Panc1 (cell line): ENCODE data around the gene CCDC32. TPM values are rescaled to one million over a fixed set of nuclear protein-coding genes. Genes with fewer than 3 reads are reported as not detected.

ENCODE experiments used
- ATAC-seq: fragments of 200-7000 bp; cut with Tn5 transposase; 2 replicates; pipeline ENCODE4 v1.9.1; 2020; ENCODE audit warnings: mild to moderate bottlenecking, moderate library complexity
- BruUV-seq: library from RNA; stranded (reverse); fragments of 400-500 nt; replicated peaks from 2 replicates; lab custom pipeline; 2021; lab: Mats Ljungman, UMichigan
- CTCF ChIA-PET: fragments of 300-600 bp; sonication (Branson Sonifier 250); formaldehyde crosslinking; loops from one replicate; lab custom pipeline; 2022; ENCODE audit warnings: antibody characterized with exemption; lab: Charles Lee
- POLR2A ChIA-PET: fragments of 300-600 bp; sonication (Branson Sonifier 250); formaldehyde crosslinking; loops from one replicate; lab custom pipeline; 2022; ENCODE audit warnings: antibody characterized with exemption; lab: Charles Lee
- DNase-seq: peaks from one replicate; pipeline ENCODE4 v3.0.0-alpha.2; 2010; ENCODE audit warnings: low read depth, low spot score
- H3K27ac ChIP-seq: 2 replicates; pipeline ENCODE4 v1.5.1; 2011; ENCODE audit warnings: mild to moderate bottlenecking, low read length, inconsistent platforms
- H3K27me3 ChIP-seq: fragments of 200-500 bp; sonication (Bioruptor generic); 2 replicates; pipeline ENCODE4 v1.6.0; 2014; ENCODE audit warnings: low read length, inconsistent platforms; ENCODE audit not compliant: control insufficient read depth, insufficient read depth
- H3K36me3 ChIP-seq: fragments of 200-500 bp; sonication (Bioruptor generic); 2 replicates; pipeline ENCODE4 v1.5.1; 2014; ENCODE audit warnings: inconsistent platforms, mild to moderate bottlenecking, low read length, moderate library complexity; ENCODE audit not compliant: control insufficient read depth, insufficient read depth
- H3K4me1 ChIP-seq: 2 replicates; pipeline ENCODE4 v1.5.1; 2011; ENCODE audit warnings: inconsistent platforms, mild to moderate bottlenecking, low read length, moderate library complexity; ENCODE audit not compliant: control insufficient read depth, insufficient read depth
- H3K4me3 ChIP-seq, 2 experiments: 2 replicates each; pipeline ENCODE4 v1.5.1; 2011 to 2012; ENCODE audit warnings: low read depth in 2 of 2, low read length in 2 of 2, mild to moderate bottlenecking in 2 of 2, inconsistent platforms in 1 of 2, moderate library complexity in 1 of 2
- H3K9me3 ChIP-seq: fragments of 200-500 bp; sonication (Bioruptor generic); 2 replicates; pipeline ENCODE4 v1.5.1; 2014; ENCODE audit warnings: low read depth, mild to moderate bottlenecking, inconsistent platforms, low read length, moderate library complexity; ENCODE audit not compliant: control insufficient read depth, insufficient read depth
- POLR2AphosphoS5 ChIP-seq: IDR thresholded peaks from 2 replicates; pipeline ENCODE4 v1.6.1; 2012; ENCODE audit warnings: mild to moderate bottlenecking, low read depth, low read length, moderate library complexity
- SIN3A ChIP-seq: IDR thresholded peaks from 2 replicates; pipeline ENCODE4 v1.6.1; 2012; ENCODE audit warnings: low read depth, mild to moderate bottlenecking, low read length, moderate library complexity, borderline replicate concordance; ENCODE audit not compliant: insufficient read depth
- TCF7L2 ChIP-seq: IDR thresholded peaks from 2 replicates; pipeline ENCODE4 v1.6.1; 2011; ENCODE audit warnings: mild to moderate bottlenecking, low read depth, low read length, inconsistent platforms
- in situ Hi-C: cut with HindIII; loops from 2 replicates; pipeline ENCODE4 v1.10.0; 2016; ENCODE audit warnings: low sequenced_read_pairs, low pct_unique_long_range_greater_than_20kb
- intact Hi-C: fragments of 100-400 bp; cut with micrococcal nuclease; formaldehyde crosslinking; loops from one replicate; pipeline ENCODE4 v1.10.0; 2022; ENCODE audit not compliant: unreplicated experiment
- total RNA-seq: library from RNA; stranded (reverse); gene quantifications from one replicate; pipeline ENCODE4 v1.2.1, GENCODE V29; 2021; ENCODE audit not compliant: unreplicated experiment
- TF ChIP-seq, protein P1 (sequence below): fragments of 450-650 bp; IDR thresholded peaks from 2 replicates; pipeline ENCODE4 v1.5.1; 2017; ENCODE audit warnings: mild to moderate bottlenecking
- TF ChIP-seq, protein P2 (sequence below), 2 experiments: IDR thresholded peaks; 2 replicates each; pipeline ENCODE4 v1.6.1; 2011 to 2012; ENCODE audit warnings: low read depth in 2 of 2, control low read depth in 1 of 2, low read length in 1 of 2, mild to moderate bottlenecking in 1 of 2, moderate library complexity in 1 of 2; ENCODE audit not compliant: insufficient read depth in 1 of 2

Gene CCDC32
- total RNA-seq, 1 experiment from 2014 or later = 29.8 TPM

GRCh38 chr15:40549894-40550293, 14.9 kb downstream of the CCDC32 start:
- H3K27me3 ChIP-seq = no peaks in the 10 kb centered on the region
- no peaks in the 10 kb centered on the region for H3K4me1 ChIP-seq
- H3K36me3 ChIP-seq = no peaks in the 10 kb centered on the region
- ATAC-seq (no peak), DNase-seq (no peak)
- BruUV-seq = no TSS peak
- H3K27ac ChIP-seq = no peak overlapping the region
- ChIA-PET POLR2A (no interaction called here), CTCF (no interaction called here)
- in situ Hi-C loops = no loop called here
- no peaks in the 10 kb centered on the region for H3K9me3 ChIP-seq
- H3K4me3 ChIP-seq = no peak overlapping the region
- TF ChIP-seq, protein P1, sequence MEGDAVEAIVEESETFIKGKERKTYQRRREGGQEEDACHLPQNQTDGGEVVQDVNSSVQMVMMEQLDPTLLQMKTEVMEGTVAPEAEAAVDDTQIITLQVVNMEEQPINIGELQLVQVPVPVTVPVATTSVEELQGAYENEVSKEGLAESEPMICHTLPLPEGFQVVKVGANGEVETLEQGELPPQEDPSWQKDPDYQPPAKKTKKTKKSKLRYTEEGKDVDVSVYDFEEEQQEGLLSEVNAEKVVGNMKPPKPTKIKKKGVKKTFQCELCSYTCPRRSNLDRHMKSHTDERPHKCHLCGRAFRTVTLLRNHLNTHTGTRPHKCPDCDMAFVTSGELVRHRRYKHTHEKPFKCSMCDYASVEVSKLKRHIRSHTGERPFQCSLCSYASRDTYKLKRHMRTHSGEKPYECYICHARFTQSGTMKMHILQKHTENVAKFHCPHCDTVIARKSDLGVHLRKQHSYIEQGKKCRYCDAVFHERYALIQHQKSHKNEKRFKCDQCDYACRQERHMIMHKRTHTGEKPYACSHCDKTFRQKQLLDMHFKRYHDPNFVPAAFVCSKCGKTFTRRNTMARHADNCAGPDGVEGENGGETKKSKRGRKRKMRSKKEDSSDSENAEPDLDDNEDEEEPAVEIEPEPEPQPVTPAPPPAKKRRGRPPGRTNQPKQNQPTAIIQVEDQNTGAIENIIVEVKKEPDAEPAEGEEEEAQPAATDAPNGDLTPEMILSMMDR = no peak
- TF ChIP-seq, protein P2, sequence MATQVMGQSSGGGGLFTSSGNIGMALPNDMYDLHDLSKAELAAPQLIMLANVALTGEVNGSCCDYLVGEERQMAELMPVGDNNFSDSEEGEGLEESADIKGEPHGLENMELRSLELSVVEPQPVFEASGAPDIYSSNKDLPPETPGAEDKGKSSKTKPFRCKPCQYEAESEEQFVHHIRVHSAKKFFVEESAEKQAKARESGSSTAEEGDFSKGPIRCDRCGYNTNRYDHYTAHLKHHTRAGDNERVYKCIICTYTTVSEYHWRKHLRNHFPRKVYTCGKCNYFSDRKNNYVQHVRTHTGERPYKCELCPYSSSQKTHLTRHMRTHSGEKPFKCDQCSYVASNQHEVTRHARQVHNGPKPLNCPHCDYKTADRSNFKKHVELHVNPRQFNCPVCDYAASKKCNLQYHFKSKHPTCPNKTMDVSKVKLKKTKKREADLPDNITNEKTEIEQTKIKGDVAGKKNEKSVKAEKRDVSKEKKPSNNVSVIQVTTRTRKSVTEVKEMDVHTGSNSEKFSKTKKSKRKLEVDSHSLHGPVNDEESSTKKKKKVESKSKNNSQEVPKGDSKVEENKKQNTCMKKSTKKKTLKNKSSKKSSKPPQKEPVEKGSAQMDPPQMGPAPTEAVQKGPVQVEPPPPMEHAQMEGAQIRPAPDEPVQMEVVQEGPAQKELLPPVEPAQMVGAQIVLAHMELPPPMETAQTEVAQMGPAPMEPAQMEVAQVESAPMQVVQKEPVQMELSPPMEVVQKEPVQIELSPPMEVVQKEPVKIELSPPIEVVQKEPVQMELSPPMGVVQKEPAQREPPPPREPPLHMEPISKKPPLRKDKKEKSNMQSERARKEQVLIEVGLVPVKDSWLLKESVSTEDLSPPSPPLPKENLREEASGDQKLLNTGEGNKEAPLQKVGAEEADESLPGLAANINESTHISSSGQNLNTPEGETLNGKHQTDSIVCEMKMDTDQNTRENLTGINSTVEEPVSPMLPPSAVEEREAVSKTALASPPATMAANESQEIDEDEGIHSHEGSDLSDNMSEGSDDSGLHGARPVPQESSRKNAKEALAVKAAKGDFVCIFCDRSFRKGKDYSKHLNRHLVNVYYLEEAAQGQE (IDR thresholded peaks at IDR 0.05; ENCODE audit: insufficient read depth in 1 of 2, low read depth in 2 of 2, low read length in 1 of 2) = no peak
- intact Hi-C loops = no loop called here

DNA sequence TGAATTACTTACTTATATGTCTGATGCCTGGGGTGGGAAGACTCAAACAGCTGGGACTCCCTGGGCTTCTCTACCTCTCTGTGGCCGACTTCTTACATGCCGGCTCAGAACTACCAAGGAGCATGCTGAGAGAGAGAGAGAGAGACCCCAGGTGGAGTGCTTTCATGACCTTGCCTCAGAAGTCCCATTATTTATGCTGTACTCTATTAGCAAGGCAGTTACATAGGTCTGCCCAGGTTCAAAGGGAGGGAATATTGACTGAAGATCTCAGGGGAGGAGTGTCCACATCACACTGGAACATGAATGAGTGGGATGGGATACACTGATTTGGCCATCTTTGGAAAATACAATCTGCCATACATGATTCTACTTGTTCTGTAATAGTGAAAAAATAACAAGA, 16.2 kb downstream of the CCDC32 start:
- intact Hi-C loops (no loop called here), in situ Hi-C loops (no loop called here)
- no peak for TF ChIP-seq SIN3A
- TF ChIP-seq TCF7L2 = no peak
- TF ChIP-seq, protein P2 (IDR thresholded peaks at IDR 0.05; ENCODE audit: insufficient read depth in 1 of 2, low read depth in 2 of 2, low read length in 1 of 2) = no peak
- TF ChIP-seq, protein P1 = no peak
- TF ChIP-seq POLR2AphosphoS5 = no peak
- Histone ChIP-seq H3K27ac (no peak overlapping the region), H3K4me3 (no peak overlapping the region), H3K9me3 (no peaks in the 10 kb centered on the region), H3K4me1 (no peaks in the 10 kb centered on the region), H3K36me3 (no peaks in the 10 kb centered on the region), H3K27me3 (no peaks in the 10 kb centered on the region)
- CTCF ChIA-PET = no interaction called here
- DNase-seq (no peak), ATAC-seq (no peak)
- POLR2A ChIA-PET = interaction anchor here (0.6 kb wide), 1 partner anchor 73 kb away, joined by 3 read pairs; no protein-coding TSS in a partner anchor
- no TSS peak for BruUV-seq
